Natural killer cell (primary cell): ENCODE measurements around the gene XPA. TPM values are rescaled to one million over a fixed set of nuclear protein-coding genes. Genes with fewer than 3 reads are reported as not detected.

Source experiments
- ATAC-seq, 3 donors: fragments of 150-1000 bp in 2 of 3; fragments of 200-7000 bp in 1 of 3; cut with Tn5 transposase; 1 replicate in 1 of 3; 2 replicates in 2 of 3; pipeline ENCODE4 v1.10.0; 2021; ENCODE audit warnings: mild to moderate bottlenecking in 2 of 3, moderate library complexity in 2 of 3
- DNase-seq, 2 donors: peaks; one replicate each; pipeline versions ENCODE4 v3.0.0 to v3.0.0-alpha.2; 2013 to 2021; ENCODE audit warnings: mixed read lengths in 1 of 2
- H3K27ac ChIP-seq: one replicate; pipeline ENCODE4 v1.5.1; 2013; ENCODE audit warnings: mild to moderate bottlenecking, low read length
- H3K27me3 ChIP-seq: one replicate; pipeline ENCODE4 v1.6.1; 2013; ENCODE audit warnings: low read length; ENCODE audit not compliant: control insufficient read depth, insufficient read depth
- H3K36me3 ChIP-seq: one replicate; pipeline ENCODE4 v1.6.1; 2013; ENCODE audit warnings: low read length; ENCODE audit not compliant: control insufficient read depth, insufficient read depth
- H3K4me1 ChIP-seq: one replicate; pipeline ENCODE4 v1.6.1; 2013; ENCODE audit warnings: low read length; ENCODE audit not compliant: control insufficient read depth, insufficient read depth
- H3K4me3 ChIP-seq: one replicate; pipeline ENCODE4 v1.5.1; 2013; ENCODE audit warnings: low read length
- H3K9me3 ChIP-seq: one replicate; pipeline ENCODE4 v1.6.1; 2013; ENCODE audit warnings: low read length; ENCODE audit not compliant: control insufficient read depth, insufficient read depth
- H3K27ac Mint-ChIP-seq, 2 donors: one replicate each; pipeline ENCODE4 v1.8.0; 2022; ENCODE audit warnings: mild to moderate bottlenecking in 2 of 2, mixed read lengths in 2 of 2, moderate library complexity in 1 of 2
- H3K27me3 Mint-ChIP-seq, 2 donors: one replicate each; pipeline ENCODE4 v1.8.0; 2022; ENCODE audit warnings: low read depth in 2 of 2, mixed read lengths in 2 of 2
- H3K36me3 Mint-ChIP-seq: one replicate; pipeline ENCODE4 v1.8.0; 2022; ENCODE audit warnings: mixed read lengths
- H3K4me1 Mint-ChIP-seq, 2 donors: one replicate each; pipeline ENCODE4 v1.8.0; 2022; ENCODE audit warnings: mixed read lengths in 2 of 2
- H3K4me3 Mint-ChIP-seq: one replicate; pipeline ENCODE4 v1.8.0; 2022; ENCODE audit warnings: mild to moderate bottlenecking, moderate library complexity, mixed read lengths
- H3K9me3 Mint-ChIP-seq, 2 donors: one replicate each; pipeline ENCODE4 v1.8.0; 2022; ENCODE audit warnings: mixed read lengths in 2 of 2
- WGBS: methylation state at CpG from one replicate; pipeline ENCODE4 v1.1.7; 2013; ENCODE audit warnings: missing lambda C conversion rate; ENCODE audit not compliant: insufficient coverage; 5-methylcytosine and 5-hydroxymethylcytosine counted together
- intact Hi-C: fragments of 100-400 bp; cut with micrococcal nuclease; formaldehyde crosslinking; loops from one replicate; pipeline ENCODE4 v1.14.2; 2022
- total RNA-seq, 4 donors: library from RNA; stranded (reverse); fragments of 120-200 nt in 1 of 4; gene quantifications; one replicate each; pipeline versions ENCODE4 v1.2.3 to v1.2.4, GENCODE V29; 2013 to 2022
- TF ChIP-seq, protein P1 (sequence below): fragments of 200-600 bp; IDR thresholded peaks from one replicate; pipeline ENCODE4 v1.8.0; 2022; ENCODE audit warnings: antibody characterized with exemption

XPA gene
- total RNA-seq, 3 donors from 2014 or later (not counting 1 experiment from before 2014, with no cell fraction given): 21.7 to 28.4 (median 25.6) TPM

DNA sequence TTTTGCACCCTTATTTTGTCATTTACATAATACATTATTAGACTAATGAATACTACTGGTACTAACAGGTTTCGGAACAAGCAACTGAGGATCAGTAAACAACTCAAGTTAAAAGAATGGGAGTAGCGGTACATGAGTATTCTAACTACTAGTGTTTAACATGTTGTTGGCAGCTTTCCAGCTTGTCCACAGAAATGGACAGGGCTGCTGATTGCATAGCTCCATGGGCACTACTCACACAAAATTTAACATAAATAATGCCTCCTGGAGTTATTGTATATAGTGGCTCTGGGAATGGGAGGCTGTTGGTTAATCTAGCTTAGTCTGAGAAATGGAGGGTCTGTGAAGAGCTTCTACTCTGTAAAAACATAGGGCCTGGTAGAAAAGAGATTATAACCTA, 56.8 kb downstream of the XPA start:
- ATAC-seq (no peak), DNase-seq (no peak)
- no peaks in the 10 kb centered on the region for H3K27me3 Mint-ChIP-seq
- H3K4me1 Mint-ChIP-seq: peaks cover 31 to 34% of the 10 kb centered on the region in 2 donors
- H3K36me3 Mint-ChIP-seq: no peaks in the 10 kb centered on the region
- H3K27ac Mint-ChIP-seq: no peak overlapping the region
- intact Hi-C loops: no loop called here
- no peaks in the 10 kb centered on the region for H3K9me3 Mint-ChIP-seq
- Histone ChIP-seq H3K27ac (no peak overlapping the region), H3K36me3 (peaks cover 42% of the 10 kb centered on the region), H3K27me3 (no peaks in the 10 kb centered on the region), H3K4me3 (no peak overlapping the region), H3K4me1 (peaks cover 6% of the 10 kb centered on the region), H3K9me3 (no peaks in the 10 kb centered on the region)
- TF ChIP-seq, protein P1, sequence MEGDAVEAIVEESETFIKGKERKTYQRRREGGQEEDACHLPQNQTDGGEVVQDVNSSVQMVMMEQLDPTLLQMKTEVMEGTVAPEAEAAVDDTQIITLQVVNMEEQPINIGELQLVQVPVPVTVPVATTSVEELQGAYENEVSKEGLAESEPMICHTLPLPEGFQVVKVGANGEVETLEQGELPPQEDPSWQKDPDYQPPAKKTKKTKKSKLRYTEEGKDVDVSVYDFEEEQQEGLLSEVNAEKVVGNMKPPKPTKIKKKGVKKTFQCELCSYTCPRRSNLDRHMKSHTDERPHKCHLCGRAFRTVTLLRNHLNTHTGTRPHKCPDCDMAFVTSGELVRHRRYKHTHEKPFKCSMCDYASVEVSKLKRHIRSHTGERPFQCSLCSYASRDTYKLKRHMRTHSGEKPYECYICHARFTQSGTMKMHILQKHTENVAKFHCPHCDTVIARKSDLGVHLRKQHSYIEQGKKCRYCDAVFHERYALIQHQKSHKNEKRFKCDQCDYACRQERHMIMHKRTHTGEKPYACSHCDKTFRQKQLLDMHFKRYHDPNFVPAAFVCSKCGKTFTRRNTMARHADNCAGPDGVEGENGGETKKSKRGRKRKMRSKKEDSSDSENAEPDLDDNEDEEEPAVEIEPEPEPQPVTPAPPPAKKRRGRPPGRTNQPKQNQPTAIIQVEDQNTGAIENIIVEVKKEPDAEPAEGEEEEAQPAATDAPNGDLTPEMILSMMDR: no peak
- H3K4me3 Mint-ChIP-seq: no peak overlapping the region
- WGBS: 90% methylated on average over 2 of the region's 2 CpGs

GRCh38 chr9:97638666-97639065, 58.5 kb downstream of the XPA start:
- intact Hi-C loops: no loop called here
- TF ChIP-seq, protein P1: no peak
- H3K27ac ChIP-seq: no peak overlapping the region
- 91% methylated on average over 3 of the region's 3 CpGs for WGBS
- H3K4me3 Mint-ChIP-seq: no peak overlapping the region
- peak overlapping the region in 1 of 2 donors; percentile 1 for H3K27ac Mint-ChIP-seq
- H3K4me1 Mint-ChIP-seq: peaks cover 47 to 49% of the 10 kb centered on the region in 2 donors
- DNase-seq: peak in 1 of 2 donors; percentile 17
- no peak overlapping the region for H3K4me3 ChIP-seq
- H3K9me3 ChIP-seq: no peaks in the 10 kb centered on the region
- no peaks in the 10 kb centered on the region for H3K27me3 ChIP-seq
- ATAC-seq: no peak
- H3K4me1 ChIP-seq: peaks cover 17% of the 10 kb centered on the region
- H3K9me3 Mint-ChIP-seq: no peaks in the 10 kb centered on the region
- no peaks in the 10 kb centered on the region for H3K36me3 Mint-ChIP-seq
- H3K36me3 ChIP-seq: peaks cover 26% of the 10 kb centered on the region
- no peaks in the 10 kb centered on the region for H3K27me3 Mint-ChIP-seq

DNA sequence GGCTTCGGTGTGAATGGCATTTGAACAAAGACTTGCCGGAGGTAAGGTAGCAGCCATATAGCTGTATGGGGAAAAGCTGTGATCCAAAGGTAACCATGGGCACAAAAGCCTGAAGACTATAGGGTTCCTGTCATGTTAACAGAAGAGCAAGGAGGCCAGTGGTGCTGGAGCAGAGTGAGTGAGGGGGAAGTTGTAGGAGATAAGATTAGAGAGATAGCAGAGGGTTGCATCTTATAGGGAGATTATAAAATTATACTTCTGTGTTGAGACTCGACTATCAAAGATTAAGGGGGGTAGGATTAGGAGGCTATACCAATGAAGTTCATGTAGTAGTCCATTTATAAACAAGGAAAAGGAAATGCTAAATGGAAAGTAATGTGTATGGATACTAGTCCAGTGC, 60.2 kb downstream of the XPA start:
- Histone ChIP-seq H3K4me3 (no peak overlapping the region), H3K9me3 (no peaks in the 10 kb centered on the region), H3K27ac (no peak overlapping the region), H3K36me3 (peaks cover 9% of the 10 kb centered on the region), H3K27me3 (no peaks in the 10 kb centered on the region), H3K4me1 (peaks cover 26% of the 10 kb centered on the region)
- peak overlapping the region in 1 of 2 donors; percentile 10 for H3K27ac Mint-ChIP-seq
- peaks cover 54 to 64% of the 10 kb centered on the region in 2 donors for H3K4me1 Mint-ChIP-seq
- no peaks in the 10 kb centered on the region for H3K9me3 Mint-ChIP-seq
- WGBS: 83% methylated on average over 3 of the region's 3 CpGs
- intact Hi-C loops: no loop called here
- H3K36me3 Mint-ChIP-seq: no peaks in the 10 kb centered on the region
- DNase-seq (no peak), ATAC-seq (no peak)
- no peak overlapping the region for H3K4me3 Mint-ChIP-seq
- no peaks in the 10 kb centered on the region for H3K27me3 Mint-ChIP-seq
- TF ChIP-seq, protein P1: no peak

GRCh38 chr9:97635026-97635425, 62.1 kb downstream of the XPA start:
- no peak overlapping the region for H3K4me3 Mint-ChIP-seq
- no peak overlapping the region for H3K27ac ChIP-seq
- 82% methylated on average over 7 of the region's 7 CpGs for WGBS
- H3K36me3 ChIP-seq: no peaks in the 10 kb centered on the region
- no peaks in the 10 kb centered on the region for H3K36me3 Mint-ChIP-seq
- H3K27me3 Mint-ChIP-seq: no peaks in the 10 kb centered on the region
- TF ChIP-seq, protein P1: no peak
- no peak overlapping the region for H3K4me3 ChIP-seq
- DNase-seq: no peak
- peaks cover 59 to 66% of the 10 kb centered on the region in 2 donors for H3K4me1 Mint-ChIP-seq
- H3K27me3 ChIP-seq: no peaks in the 10 kb centered on the region
- no peak for ATAC-seq
- H3K27ac Mint-ChIP-seq: peak overlapping the region; percentile 96 to 100
- H3K4me1 ChIP-seq: peaks cover 30% of the 10 kb centered on the region
- H3K9me3 Mint-ChIP-seq: no peaks in the 10 kb centered on the region
- no peaks in the 10 kb centered on the region for H3K9me3 ChIP-seq
- intact Hi-C loops: no loop called here
